Measurements from ENCODE around the gene MTUS2.

The MTUS2 gene

GRCh38 chr13:29270271-29270985 is 450.3 kb downstream of the MTUS2 start:
- H3K9me3 ChIP-seq (ENCODE audit: insufficient read depth, low read depth, low read length), result no peaks in the 10 kb centered on the region
- H3K79me2 ChIP-seq (ENCODE audit: insufficient read depth, low read length), result no peaks in the 10 kb centered on the region
- no peak overlapping the region for H2AFZ ChIP-seq (ENCODE audit: low read length)
- H3F3A ChIP-seq (ENCODE audit: low read depth), result no peaks in the 10 kb centered on the region
- H3K4me2 ChIP-seq (ENCODE audit: low read depth, low read length, poor library complexity, severe bottlenecking), result no peak overlapping the region
- no peaks in the 10 kb centered on the region for H3K9me2 ChIP-seq (replicated peaks; ENCODE audit: low read depth, low read length)
- no peak overlapping the region for H3K4me3 ChIP-seq (ENCODE audit: low read length, poor library complexity, severe bottlenecking)
- no peaks in the 10 kb centered on the region for H4K20me1 ChIP-seq (ENCODE audit: insufficient read depth, low read length, poor library complexity, severe bottlenecking)
- H3K4me1 ChIP-seq (ENCODE audit: insufficient read depth, low read length, poor library complexity, severe bottlenecking), result no peaks in the 10 kb centered on the region
- H3K27me3 ChIP-seq (ENCODE audit: insufficient read depth, low read length, poor library complexity, severe bottlenecking), result no peaks in the 10 kb centered on the region
- TF ChIP-seq CTCF (conservative IDR thresholded peaks at IDR 0.05; ENCODE audit: low read length) (no peak), EZH2phosphoT487 (IDR thresholded peaks at IDR 0.05; ENCODE audit: borderline replicate concordance) (no peak)
- H3K36me3 ChIP-seq (ENCODE audit: insufficient read depth, low read length), result no peaks in the 10 kb centered on the region
- no peak overlapping the region for H3K9ac ChIP-seq (ENCODE audit: low read depth, low read length, poor library complexity, severe bottlenecking)

GRCh38 chr13:29271606-29272005 is 451.5 kb downstream of the MTUS2 start:
- Histone ChIP-seq H3K79me2 (ENCODE audit: insufficient read depth, low read length) (no peaks in the 10 kb centered on the region), H3K9me2 (replicated peaks; ENCODE audit: low read depth, low read length) (no peaks in the 10 kb centered on the region), H4K20me1 (ENCODE audit: insufficient read depth, low read length, poor library complexity, severe bottlenecking) (no peaks in the 10 kb centered on the region), H3K4me3 (ENCODE audit: low read length, poor library complexity, severe bottlenecking) (no peak overlapping the region), H3K4me1 (ENCODE audit: insufficient read depth, low read length, poor library complexity, severe bottlenecking) (no peaks in the 10 kb centered on the region), H3K4me2 (ENCODE audit: low read depth, low read length, poor library complexity, severe bottlenecking) (no peak overlapping the region), H3K9ac (ENCODE audit: low read depth, low read length, poor library complexity, severe bottlenecking) (no peak overlapping the region), H2AFZ (ENCODE audit: low read length) (no peak overlapping the region), H3F3A (ENCODE audit: low read depth) (no peaks in the 10 kb centered on the region), H3K27me3 (ENCODE audit: insufficient read depth, low read length, poor library complexity, severe bottlenecking) (no peaks in the 10 kb centered on the region), H3K36me3 (ENCODE audit: insufficient read depth, low read length) (no peaks in the 10 kb centered on the region), H3K9me3 (ENCODE audit: insufficient read depth, low read depth, low read length) (no peaks in the 10 kb centered on the region)
- no peak for TF ChIP-seq EZH2phosphoT487 (IDR thresholded peaks at IDR 0.05; ENCODE audit: borderline replicate concordance)
- TF ChIP-seq CTCF (conservative IDR thresholded peaks at IDR 0.05; ENCODE audit: low read length), result no peak

GRCh38 chr13:29279356-29280254 is 459.5 kb downstream of the MTUS2 start:
- no peaks in the 10 kb centered on the region for H3K79me2 ChIP-seq (ENCODE audit: insufficient read depth, low read length)
- no peaks in the 10 kb centered on the region for H3F3A ChIP-seq (ENCODE audit: low read depth)
- no peaks in the 10 kb centered on the region for H3K9me3 ChIP-seq (ENCODE audit: insufficient read depth, low read depth, low read length)
- H3K27me3 ChIP-seq (ENCODE audit: insufficient read depth, low read length, poor library complexity, severe bottlenecking), result peaks cover 3% of the 10 kb centered on the region
- no peaks in the 10 kb centered on the region for H3K9me2 ChIP-seq (replicated peaks; ENCODE audit: low read depth, low read length)
- no peaks in the 10 kb centered on the region for H3K36me3 ChIP-seq (ENCODE audit: insufficient read depth, low read length)
- H3K4me1 ChIP-seq (ENCODE audit: insufficient read depth, low read length, poor library complexity, severe bottlenecking), result no peaks in the 10 kb centered on the region
- no peak overlapping the region for H3K9ac ChIP-seq (ENCODE audit: low read depth, low read length, poor library complexity, severe bottlenecking)
- no peak overlapping the region for H3K4me2 ChIP-seq (ENCODE audit: low read depth, low read length, poor library complexity, severe bottlenecking)
- no peak overlapping the region for H3K4me3 ChIP-seq (ENCODE audit: low read length, poor library complexity, severe bottlenecking)
- no peak overlapping the region for H2AFZ ChIP-seq (ENCODE audit: low read length)
- TF ChIP-seq EZH2phosphoT487 (IDR thresholded peaks at IDR 0.05; ENCODE audit: borderline replicate concordance) (no peak), CTCF (conservative IDR thresholded peaks at IDR 0.05; ENCODE audit: low read length) (no peak)
- no peaks in the 10 kb centered on the region for H4K20me1 ChIP-seq (ENCODE audit: insufficient read depth, low read length, poor library complexity, severe bottlenecking)
